GM18907 (cell line): ENCODE results near the gene HPGD.

Source experiments
- ATAC-seq: cut with Tn5 transposase; IDR thresholded peaks from one replicate; pipeline ENCODE4 v1.9.1; 2021; ENCODE audit warnings: mild to moderate bottlenecking, moderate library complexity; ENCODE audit not compliant: unreplicated experiment

Gene HPGD

DNA sequence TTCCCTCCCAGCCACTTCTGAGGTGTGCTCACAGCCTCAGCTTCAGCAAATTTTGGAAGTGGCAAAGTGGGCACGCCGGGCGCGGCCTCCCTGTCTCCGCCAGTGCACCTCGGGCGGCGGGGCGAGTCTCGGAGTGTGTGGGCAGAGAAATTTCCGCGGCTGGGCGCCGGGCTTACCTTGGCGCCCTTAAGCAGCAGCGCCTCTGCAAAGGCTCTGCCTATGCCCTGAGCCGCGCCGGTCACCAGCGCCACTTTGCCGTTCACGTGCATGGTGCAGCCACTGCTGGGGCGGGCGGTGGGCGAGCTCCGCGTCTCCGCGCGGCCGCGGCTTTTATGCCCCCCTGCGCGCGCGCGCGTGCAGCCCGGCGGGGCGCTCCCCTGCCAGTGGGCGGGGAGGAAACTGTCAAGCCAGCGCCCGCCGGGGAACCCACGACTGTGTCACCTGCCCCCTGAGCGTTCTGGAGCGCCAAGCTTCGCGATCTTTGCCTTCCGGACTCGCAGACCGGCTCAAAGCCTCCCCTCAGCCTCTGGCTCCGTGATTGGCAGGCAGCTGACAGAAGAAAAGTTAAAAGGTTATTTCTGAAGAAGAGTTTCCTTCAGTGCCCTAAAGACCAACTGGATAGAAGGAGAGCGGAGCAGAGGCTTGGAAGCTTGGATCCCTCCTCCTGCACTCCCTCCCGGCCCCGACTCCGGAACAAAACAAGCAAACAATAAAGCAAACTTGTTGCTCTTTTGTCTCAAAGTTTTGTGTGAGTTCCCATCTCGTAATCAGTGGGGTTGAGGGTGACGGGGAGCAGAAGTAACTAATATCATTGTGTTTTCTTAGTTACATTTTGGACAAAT is at the start of gene HPGD:
Gene HPGD (minus strand): TSS at position 306 of the 842 bp plus-strand sequence. CDS start 37 bp downstream, at position 269.
- ATAC-seq: peak; percentile 90

DNA sequence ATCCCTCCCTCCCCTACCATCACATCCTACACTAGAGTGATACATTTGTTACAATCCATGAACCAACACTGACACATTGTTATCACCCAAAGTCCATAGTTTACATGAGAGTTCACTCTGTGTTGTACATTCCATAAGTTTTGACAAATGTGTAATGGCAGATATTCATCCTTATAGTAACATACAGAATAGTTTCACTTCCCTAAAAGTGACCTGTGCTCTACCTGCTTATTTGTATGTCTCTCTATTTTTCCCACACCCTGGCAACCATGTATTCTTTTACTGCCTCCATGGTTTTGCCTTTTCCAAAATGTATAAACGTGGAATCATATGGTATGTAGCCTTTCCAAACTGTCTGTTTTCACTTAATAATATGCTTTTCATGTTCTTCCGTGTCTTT is 42.2 kb upstream of the HPGD start:
- ATAC-seq: no peak

DNA sequence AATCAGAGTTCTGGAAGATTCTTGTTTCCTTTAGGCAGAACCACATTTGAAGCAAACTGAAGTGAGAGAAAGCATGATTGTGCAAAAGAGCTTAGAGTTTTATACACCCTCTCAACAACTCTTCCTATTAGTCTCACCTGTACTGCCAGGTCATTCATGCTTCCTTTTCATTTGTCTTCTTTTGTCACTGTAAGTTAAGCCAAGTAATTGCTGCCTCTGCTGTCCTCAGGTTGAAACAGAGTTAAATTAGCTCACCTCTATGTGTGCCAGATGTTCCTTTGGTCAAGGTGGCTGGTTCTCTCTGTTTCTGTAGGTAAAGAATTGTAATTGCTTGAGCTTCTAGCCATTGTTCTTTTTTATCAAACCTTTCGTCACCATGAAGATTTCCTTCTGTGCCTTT is 41.1 kb upstream of the HPGD start:
- no peak for ATAC-seq

DNA sequence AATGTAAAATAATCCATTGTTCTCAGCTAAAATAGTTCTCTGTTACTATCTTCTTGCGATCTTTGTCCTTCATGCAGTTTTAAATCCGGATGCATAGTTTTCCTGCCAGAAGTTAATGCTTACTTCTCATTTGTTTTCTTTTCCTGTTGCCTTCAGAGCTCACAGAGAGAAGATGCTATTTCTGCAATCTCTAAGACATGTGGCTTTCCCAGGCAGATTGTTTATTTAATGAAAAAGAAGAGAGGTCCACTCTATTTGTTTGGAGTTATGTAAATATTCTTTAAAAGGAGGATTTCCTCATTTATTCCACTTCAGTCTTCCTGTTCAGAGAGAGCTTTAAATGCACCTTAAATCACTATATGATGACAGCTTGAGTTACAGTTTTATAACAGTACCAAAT is 39.3 kb upstream of the HPGD start:
- ATAC-seq: no peak

DNA sequence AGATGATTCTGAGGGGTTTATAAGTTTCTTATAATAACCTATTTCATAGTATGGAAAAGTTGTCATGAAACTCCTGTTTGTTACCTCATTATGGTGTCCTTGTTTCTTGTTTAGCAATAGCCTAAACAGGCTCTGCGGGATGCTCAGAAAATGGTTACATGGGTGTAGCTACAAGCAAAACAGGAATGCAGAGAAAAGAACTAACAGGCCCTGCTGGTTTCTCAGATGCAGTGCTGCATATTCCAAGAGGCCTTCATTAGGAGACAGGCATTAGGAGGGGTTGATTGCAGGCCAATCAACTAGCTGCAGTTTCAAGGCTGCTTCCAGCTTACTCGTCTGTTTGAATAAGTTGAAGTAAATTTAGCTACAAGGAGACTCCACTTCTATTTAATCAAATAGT is 37.6 kb upstream of the HPGD start:
- ATAC-seq: no peak

DNA sequence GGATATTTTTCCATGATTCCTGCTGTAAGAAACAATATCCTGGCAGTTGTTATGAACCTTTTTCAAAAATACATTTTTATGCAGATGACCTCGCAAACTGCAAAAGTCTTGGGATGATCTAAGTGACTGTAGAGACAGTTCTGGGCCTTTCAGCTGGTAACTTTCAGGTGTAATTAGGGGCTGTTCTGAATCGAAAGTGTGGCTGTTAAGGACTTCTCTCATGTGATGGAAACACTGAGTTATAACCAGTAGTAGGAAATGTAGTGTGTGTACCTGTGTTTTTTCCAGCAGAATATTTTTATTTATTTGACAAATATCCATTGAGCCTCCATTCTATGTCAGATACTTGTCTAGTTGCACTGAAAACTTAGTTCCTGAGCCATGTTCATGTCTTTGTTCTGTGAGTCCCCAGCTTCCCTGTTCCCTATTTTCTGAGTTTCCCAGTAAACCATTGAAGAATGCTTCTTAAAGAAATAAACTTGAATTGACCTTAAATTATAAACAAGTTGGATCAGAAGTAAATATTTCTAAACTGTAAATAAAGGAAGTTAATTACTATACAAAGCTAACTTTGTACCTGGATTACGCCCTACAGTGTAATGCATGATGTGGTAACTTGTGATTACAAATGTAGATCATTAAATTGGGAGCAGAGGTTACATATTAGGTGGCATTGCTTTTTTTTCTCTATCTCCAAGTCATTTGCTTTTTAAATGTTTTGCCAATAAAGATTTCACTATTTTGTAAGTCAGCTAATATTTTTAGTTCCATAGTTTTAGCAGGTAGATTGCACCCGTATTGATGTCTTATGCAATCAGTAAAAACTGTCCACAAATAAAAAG is 33.7 kb upstream of the HPGD start:
- ATAC-seq: no peak

DNA sequence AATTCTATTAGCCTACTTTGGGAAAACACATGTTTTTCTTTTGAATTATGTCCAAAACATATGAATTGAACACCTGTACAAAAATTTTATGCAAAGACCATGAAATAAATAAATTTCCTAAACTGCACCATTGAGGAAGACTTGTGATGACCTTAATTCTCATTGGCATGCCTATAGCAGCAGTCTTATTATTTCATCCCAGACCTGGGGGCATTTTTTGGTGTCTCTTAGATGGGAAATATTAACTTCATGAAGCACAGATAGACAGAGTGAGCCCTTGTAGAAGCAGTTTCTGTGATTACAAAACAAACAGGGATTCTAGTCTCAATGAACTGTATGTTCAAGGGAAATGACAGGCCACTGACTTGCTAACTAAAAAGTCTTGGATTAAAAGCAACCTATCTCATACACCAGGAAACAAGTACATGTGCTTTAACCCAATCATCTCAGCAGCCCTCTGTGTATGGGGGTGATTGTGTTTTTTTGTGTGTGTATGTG is 32.0 kb upstream of the HPGD start:
- no peak for ATAC-seq

DNA sequence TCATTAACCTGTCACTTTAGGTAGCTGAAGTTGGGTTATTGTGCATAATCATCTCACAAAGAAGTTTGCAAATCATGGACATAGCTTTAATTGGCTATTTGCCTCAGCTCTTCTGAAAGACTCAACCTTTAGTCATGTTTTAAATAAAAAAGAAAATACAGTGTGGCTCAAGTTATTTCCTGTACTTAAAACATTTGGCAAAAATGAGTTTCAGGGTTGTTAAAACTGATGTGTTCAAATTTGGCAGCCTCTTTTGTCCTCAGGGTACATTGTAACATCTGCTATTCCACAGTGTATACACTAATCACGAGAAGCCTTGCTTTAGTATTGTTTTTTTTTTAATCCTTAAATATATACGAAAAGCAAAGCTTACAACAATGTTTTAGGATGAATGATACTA is 31.5 kb upstream of the HPGD start:
- no peak for ATAC-seq

DNA sequence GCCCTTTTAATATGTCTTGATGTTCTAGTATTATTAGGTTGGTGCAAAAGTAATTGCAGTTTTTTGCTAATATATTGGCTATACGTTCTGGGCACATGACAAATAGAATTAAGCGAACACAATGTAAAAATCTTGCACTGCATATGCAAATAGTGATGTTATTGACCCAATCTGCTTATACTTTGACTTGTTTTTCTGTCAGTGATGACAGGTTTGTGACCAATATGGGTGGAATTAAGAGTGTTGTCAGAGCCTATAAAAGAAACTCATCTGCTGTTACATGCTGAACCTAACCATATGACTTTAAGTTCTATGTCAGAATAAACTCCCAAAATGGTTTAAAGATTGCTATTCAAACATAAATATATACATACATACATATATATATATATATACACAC is 30.7 kb upstream of the HPGD start:
- ATAC-seq: no peak

DNA sequence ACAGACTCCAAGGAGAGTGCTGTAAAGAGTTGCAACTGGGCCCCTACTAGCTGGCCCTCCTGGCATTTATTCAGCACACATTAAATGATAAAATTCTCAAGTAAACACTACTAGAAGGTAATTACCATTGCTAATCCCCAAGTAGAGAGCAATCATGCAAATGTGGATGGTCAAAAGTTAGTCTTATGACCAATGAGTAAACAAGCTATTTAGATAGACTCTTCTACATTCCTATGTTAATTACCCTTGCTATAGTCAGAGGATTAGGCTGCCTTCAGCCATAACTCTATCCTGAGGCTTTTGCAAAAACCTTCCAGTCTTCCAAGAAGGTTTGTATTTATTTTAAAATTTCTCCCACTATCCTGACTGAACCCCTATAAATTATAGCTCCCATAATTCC is 28.3 kb upstream of the HPGD start:
- ATAC-seq: no peak

DNA sequence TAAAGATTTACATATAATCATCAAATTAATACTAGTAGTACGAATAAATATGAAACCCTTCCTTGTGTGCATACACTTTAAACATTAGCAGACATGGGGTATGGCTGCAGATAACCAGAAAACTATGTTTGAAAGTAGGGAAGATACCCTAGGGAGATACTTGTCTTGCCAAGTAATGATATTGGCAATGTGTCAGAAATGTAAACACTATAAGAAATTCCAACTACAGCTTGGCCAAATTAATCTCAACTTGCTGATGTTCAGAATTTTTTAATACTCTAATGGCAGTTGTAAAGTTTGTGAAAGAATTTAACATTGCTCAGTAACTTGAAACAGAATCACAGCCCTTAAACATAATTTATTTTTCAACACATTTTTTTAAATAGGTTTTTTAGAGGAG is 27.4 kb upstream of the HPGD start:
- no peak for ATAC-seq

DNA sequence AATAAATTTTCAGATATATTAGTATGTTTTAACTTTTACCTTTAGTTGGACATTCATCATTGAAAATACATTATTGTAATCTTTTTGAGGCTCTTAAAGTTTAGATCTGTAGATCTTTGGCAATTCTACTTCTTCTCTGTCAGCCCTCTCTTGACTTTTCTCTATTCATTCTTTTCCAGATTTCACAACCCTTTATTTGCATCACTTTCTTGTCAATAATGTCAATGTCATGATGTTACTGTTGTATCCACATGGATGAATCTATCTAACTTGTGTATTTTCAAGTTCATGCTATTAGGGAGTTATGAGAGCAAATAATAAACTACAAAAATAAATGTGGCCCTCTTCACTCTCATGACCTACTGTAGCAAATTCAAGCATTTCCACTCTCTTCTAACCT is 23.0 kb upstream of the HPGD start:
- ATAC-seq: no peak

DNA sequence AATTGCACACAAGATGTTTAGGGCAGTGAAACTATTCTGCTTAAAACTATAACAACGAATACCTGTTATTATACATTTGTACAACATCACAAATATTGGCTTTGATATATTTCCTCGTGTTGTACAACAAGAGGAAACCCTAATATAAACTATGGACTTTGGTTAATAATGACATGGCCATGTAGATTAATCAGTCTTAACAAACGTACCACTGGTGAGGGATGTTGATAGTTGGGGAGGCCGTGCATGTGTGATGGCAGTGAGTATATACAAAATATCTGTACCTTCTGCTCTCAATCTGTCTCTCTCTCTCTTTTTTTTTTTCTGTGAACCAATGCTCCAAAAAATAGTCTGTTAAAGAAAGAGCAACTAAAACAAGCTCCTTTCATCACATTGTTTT is 22.2 kb upstream of the HPGD start:
- ATAC-seq: no peak

DNA sequence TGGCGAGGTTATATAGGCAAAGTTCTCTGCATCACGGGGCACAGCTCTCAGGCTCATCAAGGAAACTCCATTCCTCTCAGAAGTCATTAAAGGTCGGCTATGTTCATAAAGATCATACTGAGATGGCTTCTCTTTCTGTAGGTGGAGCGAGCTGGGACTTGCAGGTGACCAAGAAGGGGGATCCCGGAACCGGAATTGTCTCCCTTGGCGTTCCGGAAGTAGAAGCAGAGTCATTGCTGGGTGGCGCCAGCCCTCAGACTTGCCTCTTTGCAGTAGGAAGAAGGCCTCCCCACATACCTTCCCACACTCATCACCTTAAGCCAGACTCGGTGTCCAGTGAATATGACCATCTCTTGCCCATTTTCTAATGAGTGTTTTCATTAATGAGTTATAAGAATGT is 17.9 kb upstream of the HPGD start:
- no peak for ATAC-seq

DNA sequence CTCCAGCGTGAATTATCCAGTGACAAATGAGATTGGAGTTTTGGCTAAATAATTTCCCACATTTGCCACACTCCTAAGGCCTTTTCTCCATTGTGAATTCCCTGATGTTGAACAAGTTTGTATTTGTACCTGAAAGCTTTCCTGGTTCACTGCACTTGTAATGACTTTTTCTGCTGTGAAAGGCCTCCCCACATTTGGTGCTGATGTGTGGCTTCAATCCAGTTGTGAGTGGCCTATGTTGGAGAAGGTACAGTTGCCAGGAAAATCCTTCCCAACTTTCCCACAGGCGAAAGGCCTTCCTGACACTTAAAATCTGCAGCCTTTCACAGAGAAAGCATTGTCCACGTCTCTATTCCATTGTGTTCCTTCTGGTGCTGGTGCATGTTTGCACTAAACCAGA is 17.3 kb upstream of the HPGD start:
- no peak for ATAC-seq

DNA sequence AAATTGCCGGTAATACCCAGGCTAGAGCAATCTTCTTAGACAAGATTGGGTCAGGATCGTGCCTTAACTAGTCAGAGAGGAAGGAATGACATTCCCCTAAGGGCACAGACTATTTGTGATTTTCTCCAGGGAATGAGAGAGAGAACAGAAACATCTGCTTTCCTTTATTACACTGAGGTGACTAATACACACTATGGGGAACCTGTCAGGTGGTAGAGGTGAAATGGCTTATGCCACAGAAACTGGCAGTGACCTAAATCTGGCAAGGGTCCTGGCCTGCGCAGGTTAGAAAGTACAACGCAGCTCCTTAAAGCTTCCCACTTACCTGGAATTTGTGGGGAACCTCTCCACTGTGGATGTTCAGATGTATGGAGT is 16.6 kb upstream of the HPGD start:
- ATAC-seq: no peak

DNA sequence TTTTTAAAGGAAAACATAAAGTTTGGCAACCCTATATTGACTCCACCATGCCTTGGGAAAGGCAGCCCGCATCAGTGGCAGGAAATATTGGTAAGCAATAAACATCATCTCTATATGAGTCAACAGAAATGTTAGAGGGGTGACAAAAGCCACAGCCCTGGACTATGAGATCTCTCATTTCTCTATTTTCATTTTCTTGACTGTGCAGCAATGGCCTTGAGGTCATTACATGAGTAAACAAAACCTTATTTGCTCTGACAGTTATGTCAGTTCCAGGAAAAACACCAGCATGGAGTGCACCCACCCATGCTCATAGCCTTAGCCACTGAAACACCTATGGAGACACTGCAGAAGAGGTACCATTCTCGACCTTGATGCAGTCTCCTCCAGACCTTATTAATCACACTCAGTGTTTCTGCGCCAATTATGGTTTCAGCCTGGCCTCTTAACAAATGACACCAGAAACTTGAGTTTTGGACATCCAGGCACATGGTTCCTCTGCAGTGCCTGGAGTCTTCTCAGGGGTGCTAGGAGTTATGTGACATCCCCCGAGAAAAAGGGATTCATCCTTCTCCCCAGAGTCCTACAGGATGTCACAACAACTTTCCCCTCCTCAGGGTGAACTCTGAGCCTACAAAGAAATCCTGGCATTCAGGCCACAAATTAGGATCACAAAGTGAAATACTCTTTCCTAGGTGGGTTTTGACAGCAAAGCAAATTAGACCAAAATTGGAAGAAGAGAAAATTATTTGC is 16.0 kb upstream of the HPGD start:
- peak; percentile 100 for ATAC-seq

DNA sequence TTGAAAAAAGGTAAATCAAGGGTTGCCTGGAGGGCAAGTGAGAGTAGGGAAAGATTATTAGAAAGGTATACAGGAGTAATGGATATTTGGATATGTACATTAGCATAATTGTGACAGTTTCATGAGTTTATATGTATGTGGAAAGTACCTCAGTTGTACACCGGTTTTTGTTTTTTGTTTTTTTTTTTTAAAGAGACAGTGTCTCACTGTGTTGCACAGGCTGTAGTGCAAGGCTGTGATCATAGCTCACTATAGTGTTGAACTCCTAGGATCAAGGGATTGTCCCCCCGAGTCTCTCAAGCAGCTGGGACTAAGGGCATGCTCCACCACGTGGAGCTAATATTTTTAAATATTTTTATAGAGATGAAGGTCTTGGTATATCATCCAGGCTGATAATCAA is 15.3 kb upstream of the HPGD start:
- peak; percentile 39 for ATAC-seq

DNA sequence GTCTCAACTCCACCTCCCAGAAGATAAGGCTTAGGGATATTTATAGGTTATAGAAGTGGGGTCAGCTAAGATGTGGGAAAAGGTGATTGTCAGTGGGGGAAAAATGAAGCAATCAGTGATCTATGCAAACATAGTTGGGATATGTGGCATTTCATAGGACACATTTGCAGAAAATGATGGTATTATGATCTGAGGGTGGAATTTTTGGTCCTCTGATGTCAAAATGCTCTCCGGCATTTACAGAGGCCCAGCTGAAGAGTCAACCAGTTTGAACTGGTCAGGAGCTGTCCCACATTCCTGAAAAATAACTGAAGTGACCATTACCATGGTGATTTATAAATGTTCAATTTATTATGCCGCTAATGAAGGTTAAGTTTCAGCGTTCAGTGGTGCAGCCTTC is 12.2 kb upstream of the HPGD start:
- ATAC-seq: no peak

DNA sequence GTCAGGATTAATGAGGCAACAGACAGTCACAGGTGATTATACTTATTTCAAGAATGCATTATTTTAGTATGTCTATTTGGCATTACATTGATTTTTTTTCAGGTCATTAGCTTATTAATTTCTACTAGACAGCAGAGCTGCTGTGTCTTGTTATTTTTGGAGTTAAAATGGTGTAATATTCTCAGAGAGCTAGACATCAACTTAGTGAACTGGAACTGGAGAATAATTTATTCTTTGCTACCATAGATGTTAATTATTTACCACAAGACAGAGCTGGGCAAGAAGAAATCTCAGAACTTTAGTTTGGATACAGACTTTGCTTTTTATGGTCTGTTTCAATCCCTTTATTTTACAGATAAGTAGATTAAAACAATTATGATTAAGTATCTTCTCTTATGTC is 10.2 kb upstream of the HPGD start:
- ATAC-seq: no peak

DNA sequence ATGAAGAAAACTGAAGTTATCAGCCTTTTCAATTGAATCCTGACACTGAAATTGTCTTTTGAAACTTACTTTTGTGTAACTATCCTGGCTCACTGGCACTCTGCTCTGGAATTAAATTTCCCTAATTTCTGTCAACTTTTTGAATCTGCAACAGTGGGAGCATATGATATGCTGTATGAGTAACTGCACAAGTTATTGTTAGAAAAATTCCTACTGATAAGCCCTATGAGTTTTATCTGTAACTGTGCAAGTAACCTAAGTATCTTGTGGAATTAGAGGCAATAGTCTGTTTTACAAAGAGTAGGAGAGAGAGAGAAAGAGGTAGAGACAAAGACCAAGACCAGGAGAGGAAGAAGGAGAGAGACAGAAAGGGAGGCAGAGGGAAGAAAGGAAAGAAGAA is 9.2 kb upstream of the HPGD start:
- ATAC-seq: no peak
